Measurements from ENCODE around the gene RFC4.

DNA sequence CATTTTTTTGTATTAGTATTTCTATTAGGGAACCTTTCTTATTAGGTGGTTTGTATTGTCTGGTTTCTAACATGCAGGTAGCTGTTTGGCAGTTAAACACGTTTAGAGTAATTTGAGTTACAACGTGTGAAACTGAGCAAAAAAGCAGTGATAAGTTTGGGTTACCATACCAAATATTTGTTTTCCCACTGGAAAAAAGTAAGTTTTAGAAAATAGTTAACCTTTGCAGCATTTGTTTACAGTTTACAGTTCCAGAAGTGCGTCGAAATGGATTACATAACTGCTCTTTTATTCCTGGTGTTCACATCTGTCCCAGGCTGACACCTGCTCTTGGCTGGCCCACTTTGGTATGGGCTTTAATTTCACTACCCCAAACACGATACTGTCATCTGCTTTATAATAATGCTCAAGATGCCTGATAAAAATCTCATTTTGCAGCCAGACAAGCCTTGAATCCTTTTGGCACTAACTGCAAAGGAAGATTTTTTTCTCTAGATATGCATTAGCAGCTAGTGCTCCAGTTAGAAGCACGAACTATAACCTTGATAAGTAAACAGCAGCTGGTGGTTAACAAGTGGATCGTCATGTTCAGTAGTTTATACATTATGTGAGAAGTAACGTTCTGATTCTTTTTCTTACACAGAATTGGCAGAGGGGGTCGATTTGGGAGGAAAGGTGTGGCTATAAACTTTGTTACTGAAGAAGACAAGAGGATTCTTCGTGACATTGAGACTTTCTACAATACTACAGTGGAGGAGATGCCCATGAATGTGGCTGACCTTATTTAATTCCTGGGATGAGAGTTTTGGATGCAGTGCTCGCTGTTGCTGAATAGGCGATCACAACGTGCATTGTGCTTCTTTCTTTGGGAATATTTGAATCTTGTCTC is 17.6 kb downstream of the RFC4 start:
- TF ChIP-seq POLR2AphosphoS5 (IDR thresholded peaks at IDR 0.05; ENCODE audit: borderline replicate concordance, low read depth, low read length) (peak; percentile 46; the same call in 1 of the 2 replicates), EZH2 (IDR thresholded peaks at IDR 0.05) (no peak)
